ENCODE data around the gene THAP7.

Gene THAP7

DNA sequence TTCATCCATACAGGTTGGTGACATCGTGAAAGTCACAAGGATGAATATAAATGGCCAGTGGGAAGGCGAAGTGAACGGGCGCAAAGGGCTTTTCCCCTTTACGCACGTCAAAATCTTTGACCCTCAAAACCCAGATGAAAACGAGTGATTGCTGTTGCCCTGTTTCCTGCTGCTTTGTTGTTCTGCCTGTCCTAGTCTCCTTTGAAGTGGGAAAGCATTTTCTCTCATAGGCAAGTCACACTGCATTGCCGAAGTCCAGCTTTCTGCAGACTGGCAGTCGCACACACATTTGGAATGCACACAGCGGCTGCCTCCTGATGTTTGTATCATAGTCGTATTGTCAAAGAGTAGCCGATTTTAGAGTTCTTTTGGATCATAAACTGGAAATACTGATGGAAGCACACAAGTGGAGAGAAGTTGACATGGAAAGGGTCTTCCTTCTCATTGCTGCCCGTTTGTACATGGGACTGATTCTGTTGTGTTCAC, 52.2 kb downstream of the THAP7 start:
- H3K4me3 ChIP-seq (ENCODE audit: low read depth, low read length), result no peak overlapping the region

Measured in iPS-11a (cell line).